K562 (cell line): ENCODE results near the gene STMP1. TPM values are rescaled to one million over a fixed set of nuclear protein-coding genes. Genes with fewer than 3 reads are reported as not detected.

Source experiments
- ATAC-seq: fragments of 200-7000 bp; cut with Tn5 transposase; 3 replicates; pipeline ENCODE4 v1.9.1; 2020; ENCODE audit warnings: moderate library complexity
- BruUV-seq: library from RNA; stranded (reverse); fragments of 400-500 nt; replicated peaks from 2 replicates; lab custom pipeline; 2021; lab: Mats Ljungman, UMichigan
- CTCF ChIA-PET: fragments of 300-600 bp; formaldehyde crosslinking; extraction: SDS; loops from one replicate; lab custom pipeline; 2021; ENCODE audit warnings: low intra/inter-chr PET ratio; lab: Yijun Ruan, JAX
- POLR2A ChIA-PET: fragments of 300-600, 350-650 bp; sonication (Branson Sonifier 250); formaldehyde crosslinking; extraction: SDS; loops from one replicate; lab custom pipeline; 2021; ENCODE audit warnings: antibody characterized with exemption, inconsistent platforms; lab: Yijun Ruan, JAX
- DNase-seq, 4 experiments: peaks; one replicate each; pipeline versions ENCODE4 v3.0.0 to v3.0.0-alpha.2; 2011 to 2018; ENCODE audit warnings: low spot score in 3 of 4, mixed read lengths in 3 of 4; ENCODE audit errors: extremely low read depth in 1 of 4
- FAIRE-seq: peaks from 2 replicates; lab custom pipeline; 2011; peaks lifted over from hg19 to GRCh38; lab: Jason Lieb, UNC
- H2AFZ ChIP-seq: 2 replicates; pipeline ENCODE4 v1.6.0; 2011; ENCODE audit warnings: low read depth, low read length, control low read depth, inconsistent platforms
- H3K27ac ChIP-seq: fragments of 200-600 bp; 3 replicates; pipeline ENCODE4 v1.8.0; 2011; ENCODE audit warnings: low read depth, mild to moderate bottlenecking, control low read depth, inconsistent platforms, low read length, moderate library complexity, mixed read lengths; ENCODE audit errors: extremely low read depth
- H3K27me3 ChIP-seq, 2 experiments: fragments of 300-600 bp in 1 of 2; 2 replicates in 1 of 2; 3 replicates in 1 of 2; pipeline versions ENCODE4 v1.6.0 to v1.8.0; 2011; ENCODE audit warnings: inconsistent platforms in 2 of 2, low read length in 2 of 2, mild to moderate bottlenecking in 1 of 2, mixed read lengths in 1 of 2, moderate library complexity in 1 of 2; ENCODE audit not compliant: control insufficient read depth in 2 of 2, insufficient read depth in 2 of 2
- H3K36me3 ChIP-seq: fragments of 300-600 bp; 3 replicates; pipeline ENCODE4 v1.8.0; 2011; ENCODE audit warnings: mild to moderate bottlenecking, low read length, inconsistent platforms; ENCODE audit not compliant: control insufficient read depth, insufficient read depth
- H3K4me1 ChIP-seq, 2 experiments: fragments of 200-600 bp in 1 of 2; replicated peaks in 1 of 2; 2 replicates in 1 of 2; 3 replicates in 1 of 2; pipeline versions ENCODE4 v1.5.1 to v1.8.0; 2011; ENCODE audit warnings: inconsistent platforms in 2 of 2, low read length in 2 of 2, mild to moderate bottlenecking in 1 of 2, mixed read lengths in 1 of 2, moderate library complexity in 1 of 2; ENCODE audit not compliant: control insufficient read depth in 2 of 2, insufficient read depth in 2 of 2
- H3K4me2 ChIP-seq: 2 replicates; pipeline ENCODE4 v1.6.1; 2011; ENCODE audit warnings: low read length, control low read depth, inconsistent platforms, mixed read lengths; ENCODE audit not compliant: insufficient read depth
- H3K4me3 ChIP-seq: fragments of 200-600 bp; sonication (generic), shearing (Covaris generic); 2 replicates; pipeline ENCODE4 v1.5.1; 2016; ENCODE audit warnings: control low read depth, inconsistent platforms
- H3K79me2 ChIP-seq: fragments of 200-600 bp; 3 replicates; pipeline ENCODE4 v1.8.0; 2011; ENCODE audit warnings: low read length, inconsistent platforms; ENCODE audit not compliant: control insufficient read depth, insufficient read depth
- H3K9ac ChIP-seq, 2 experiments: 2 replicates each; pipeline versions ENCODE4 v1.6.0 to v1.6.1; 2011; ENCODE audit warnings: low read depth in 2 of 2, low read length in 2 of 2, control low read depth in 1 of 2, inconsistent platforms in 1 of 2, mild to moderate bottlenecking in 1 of 2, mixed read lengths in 1 of 2; ENCODE audit not compliant: insufficient read depth in 1 of 2
- H3K9me1 ChIP-seq: one replicate; pipeline ENCODE4 v1.6.0; 2011; ENCODE audit warnings: inconsistent platforms, mild to moderate bottlenecking, low read length, moderate library complexity; ENCODE audit not compliant: control insufficient read depth, insufficient read depth
- H3K9me3 ChIP-seq: replicated peaks from 2 replicates; pipeline ENCODE4 v1.5.1; 2011; ENCODE audit warnings: low read depth, low read length, inconsistent platforms; ENCODE audit not compliant: control insufficient read depth, insufficient read depth
- H4K20me1 ChIP-seq: replicated peaks from 2 replicates; pipeline ENCODE4 v1.6.1; 2011; ENCODE audit warnings: low read length, inconsistent platforms, mixed read lengths; ENCODE audit not compliant: control insufficient read depth, insufficient read depth
- FOS ChIP-seq: IDR thresholded peaks from 3 replicates; pipeline ENCODE4 v1.6.1; 2011; ENCODE audit not compliant: insufficient read length; ENCODE audit errors: extremely low read depth
- FOSL1 ChIP-seq: fragments of 200-800 bp; sonication (Bioruptor generic); conservative IDR thresholded peaks from 2 replicates; pipeline ENCODE4 v1.6.1; 2016; ENCODE audit warnings: missing genetic modification characterization, missing compliant biosample characterization
- HDAC2 ChIP-seq: fragments of 450-650 bp; IDR thresholded peaks from 2 replicates; pipeline ENCODE4 v1.6.1; 2016; ENCODE audit warnings: mild to moderate bottlenecking
- ZNF212 ChIP-seq: fragments of 450-650 bp; formaldehyde crosslinking; IDR thresholded peaks from 2 replicates; pipeline ENCODE4 v1.4.0; 2020; ENCODE audit warnings: mild to moderate bottlenecking
- WGBS: fragments of 100-300 bp; shearing (Covaris generic); methylation state at CpG from one replicate; pipeline ENCODE4 v1.1.6; 2016; ENCODE audit warnings: low coverage, mixed read lengths; ENCODE audit not compliant: insufficient coverage; ENCODE audit errors: missing lambda C conversion rate; 5-methylcytosine and 5-hydroxymethylcytosine counted together
- in situ Hi-C: fragments of 300-500 bp; cut with MboI; formaldehyde crosslinking; loops from 4 replicates; pipeline ENCODE4 v1.15.0; 2018; ENCODE audit warnings: inconsistent platforms, mixed read lengths
- intact Hi-C: fragments of 100-400 bp; cut with micrococcal nuclease; formaldehyde crosslinking; loops from 2 replicates; pipeline ENCODE4 v1.14.2; 2022
- polyA plus RNA-seq, 8 experiments: library from polyadenylated mRNA; depleted of rRNA in 4 of 8; stranded (reverse) in 5 of 8; unstranded in 3 of 8; fragments of >200 nt; fragmentation: Nextera tagmentation in 2 of 8; fragmentation: Illumina TruSeq in 1 of 8; extraction: Ambion mirVana in 2 of 8; extraction: Trizol in 1 of 8; gene quantifications; 2 replicates each; pipeline versions ENCODE4 v1.2.1 to v1.2.3, GENCODE V29; 2011 to 2014; ENCODE audit warnings: inconsistent platforms in 1 of 8, missing spikeins in 1 of 8
- total RNA-seq, 7 experiments: library from RNA; depleted of rRNA in 6 of 7; stranded (reverse); fragments of >200 nt in 6 of 7; fragmentation: Illumina TruSeq in 2 of 7; extraction: Trizol in 2 of 7; gene quantifications; 2 replicates each; pipeline versions ENCODE4 v1.2.1 to v1.2.3, GENCODE V29; 2011 to 2021; ENCODE audit warnings: low replicate concordance in 1 of 7
- TF ChIP-seq, protein P1 (sequence below): fragments of 250-450 bp; sonication (Bioruptor Pico); IDR thresholded peaks from 2 replicates; pipeline ENCODE4 v1.4.0; 2020

The STMP1 gene
- total and polyA plus RNA-seq, 9 of the 15 experiments (the other 6 are each of a cell fraction or from before 2014, with no cell fraction given) = 10.6 to 249 (median 56.8) TPM

DNA sequence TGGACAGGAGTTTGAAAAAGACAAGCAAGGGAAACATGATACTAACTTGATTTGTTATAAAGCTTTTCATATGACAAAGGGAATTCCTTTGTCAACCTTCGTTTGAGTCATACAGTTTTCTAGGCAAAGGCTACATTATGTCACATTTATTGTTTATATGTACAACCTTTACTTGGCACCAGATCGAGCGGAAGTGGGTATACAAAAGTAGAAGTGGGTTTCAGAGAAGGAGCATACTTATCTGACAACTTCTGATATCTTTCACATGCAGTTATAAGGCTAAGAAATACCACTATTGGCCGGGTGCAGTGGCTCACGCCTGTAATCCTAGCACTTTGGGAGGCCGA lies 11.0 kb downstream of the STMP1 start:
- ATAC-seq (no peak), FAIRE-seq (no peak), DNase-seq (no peak)
- BruUV-seq = no TSS peak
- no peak for TF ChIP-seq HDAC2
- TF ChIP-seq FOS = no peak
- no peak for TF ChIP-seq ZNF212 (CRISPR knock-in tag)
- no peak for TF ChIP-seq FOSL1
- TF ChIP-seq, protein P1, sequence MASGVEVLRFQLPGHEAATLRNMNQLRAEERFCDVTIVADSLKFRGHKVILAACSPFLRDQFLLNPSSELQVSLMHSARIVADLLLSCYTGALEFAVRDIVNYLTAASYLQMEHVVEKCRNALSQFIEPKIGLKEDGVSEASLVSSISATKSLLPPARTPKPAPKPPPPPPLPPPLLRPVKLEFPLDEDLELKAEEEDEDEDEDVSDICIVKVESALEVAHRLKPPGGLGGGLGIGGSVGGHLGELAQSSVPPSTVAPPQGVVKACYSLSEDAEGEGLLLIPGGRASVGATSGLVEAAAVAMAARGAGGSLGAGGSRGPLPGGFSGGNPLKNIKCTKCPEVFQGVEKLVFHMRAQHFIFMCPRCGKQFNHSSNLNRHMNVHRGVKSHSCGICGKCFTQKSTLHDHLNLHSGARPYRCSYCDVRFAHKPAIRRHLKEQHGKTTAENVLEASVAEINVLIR (CRISPR knock-in tag) = no peak
- Histone ChIP-seq H3K27ac (no peak overlapping the region), H3K4me2 (no peak overlapping the region), H3K36me3 (peaks cover 50% of the 10 kb centered on the region), H2AFZ (no peak overlapping the region), H3K27me3 (no peaks in the 10 kb centered on the region), H3K4me3 (no peak overlapping the region), H3K79me2 (peaks cover 50% of the 10 kb centered on the region), H3K9me1 (no peaks in the 10 kb centered on the region), H3K4me1 (peaks cover 0 to 3% of the 10 kb centered on the region in 2 experiments; a peak in 1 of 5 replicates), H3K9me3 (no peaks in the 10 kb centered on the region), H3K9ac (0 out of 4 replicates have a peak overlapping the region, but pooled peaks of 1 of the 2 experiments have one; percentile 42), H4K20me1 (0 out of 2 replicates have a peak, but pooled peaks cover 8% of the 10 kb centered on the region)
- intact Hi-C loops (loop anchor here (1.0 to 5.0 kb wide), 4 partner anchors 38 to 336 kb away; no protein-coding TSS in a partner anchor), in situ Hi-C loops (no loop called here)
- ChIA-PET CTCF (interaction anchor here (0.7 to 1.4 kb wide), 2 partner anchors 336 to 392 kb away, joined by 3 to 4 read pairs; no protein-coding TSS in a partner anchor), POLR2A (interaction anchor here (0.9 to 8.1 kb wide), 5 partner anchors 9 to 33 kb away, joined by 3 to 71 read pairs (median 4); partner anchors contain the start of gene STMP1)
- 77% methylated on average over 6 of the region's 6 CpGs for WGBS
